HL-60 (cell line): ENCODE measurements around the gene TSC1.

ENCODE experiments used
- GABPA ChIP-seq: IDR thresholded peaks from 2 replicates; pipeline ENCODE4 v1.6.1; 2012; ENCODE audit warnings: low read depth
- POLR2AphosphoS5 ChIP-seq: IDR thresholded peaks from 2 replicates; pipeline ENCODE4 v1.6.1; 2012; ENCODE audit warnings: low read depth
- SPI1 ChIP-seq: IDR thresholded peaks from 2 replicates; pipeline ENCODE4 v1.6.1; 2012; ENCODE audit warnings: low read depth, mild to moderate bottlenecking, borderline replicate concordance
- TF ChIP-seq, protein P1 (sequence below): IDR thresholded peaks from one replicate; pipeline ENCODE4 v1.5.1; 2011; ENCODE audit warnings: low read length, control low read depth, inconsistent platforms; ENCODE audit not compliant: insufficient read depth
- TF ChIP-seq, protein P2 (sequence below): IDR thresholded peaks from 2 replicates; pipeline ENCODE4 v1.6.1; 2012; ENCODE audit warnings: low read depth; ENCODE audit not compliant: insufficient replicate concordance

DNA sequence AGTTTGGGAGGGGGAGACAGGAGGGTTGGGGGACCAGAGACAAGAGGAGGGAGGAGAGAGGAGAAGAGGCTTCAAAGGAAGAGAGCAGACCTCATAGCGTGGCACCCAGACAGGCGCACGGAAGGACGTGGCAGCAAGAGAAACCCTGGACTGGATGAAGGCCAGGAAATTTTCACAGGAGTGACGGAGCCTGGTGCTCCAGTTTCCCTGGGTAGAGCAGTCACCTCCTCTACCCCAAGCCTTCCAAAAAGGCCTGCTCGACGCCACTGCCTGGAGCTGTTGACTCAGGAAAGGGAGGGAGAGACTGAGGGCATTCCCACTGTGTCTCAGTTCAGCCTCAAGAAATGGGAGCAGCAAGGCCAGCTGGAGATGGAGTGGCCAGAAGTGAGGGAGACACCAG, 85.7 kb downstream of the TSC1 start:
- TF ChIP-seq, protein P1, sequence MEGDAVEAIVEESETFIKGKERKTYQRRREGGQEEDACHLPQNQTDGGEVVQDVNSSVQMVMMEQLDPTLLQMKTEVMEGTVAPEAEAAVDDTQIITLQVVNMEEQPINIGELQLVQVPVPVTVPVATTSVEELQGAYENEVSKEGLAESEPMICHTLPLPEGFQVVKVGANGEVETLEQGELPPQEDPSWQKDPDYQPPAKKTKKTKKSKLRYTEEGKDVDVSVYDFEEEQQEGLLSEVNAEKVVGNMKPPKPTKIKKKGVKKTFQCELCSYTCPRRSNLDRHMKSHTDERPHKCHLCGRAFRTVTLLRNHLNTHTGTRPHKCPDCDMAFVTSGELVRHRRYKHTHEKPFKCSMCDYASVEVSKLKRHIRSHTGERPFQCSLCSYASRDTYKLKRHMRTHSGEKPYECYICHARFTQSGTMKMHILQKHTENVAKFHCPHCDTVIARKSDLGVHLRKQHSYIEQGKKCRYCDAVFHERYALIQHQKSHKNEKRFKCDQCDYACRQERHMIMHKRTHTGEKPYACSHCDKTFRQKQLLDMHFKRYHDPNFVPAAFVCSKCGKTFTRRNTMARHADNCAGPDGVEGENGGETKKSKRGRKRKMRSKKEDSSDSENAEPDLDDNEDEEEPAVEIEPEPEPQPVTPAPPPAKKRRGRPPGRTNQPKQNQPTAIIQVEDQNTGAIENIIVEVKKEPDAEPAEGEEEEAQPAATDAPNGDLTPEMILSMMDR: no peak
- TF ChIP-seq SPI1: no peak
- TF ChIP-seq, protein P2, sequence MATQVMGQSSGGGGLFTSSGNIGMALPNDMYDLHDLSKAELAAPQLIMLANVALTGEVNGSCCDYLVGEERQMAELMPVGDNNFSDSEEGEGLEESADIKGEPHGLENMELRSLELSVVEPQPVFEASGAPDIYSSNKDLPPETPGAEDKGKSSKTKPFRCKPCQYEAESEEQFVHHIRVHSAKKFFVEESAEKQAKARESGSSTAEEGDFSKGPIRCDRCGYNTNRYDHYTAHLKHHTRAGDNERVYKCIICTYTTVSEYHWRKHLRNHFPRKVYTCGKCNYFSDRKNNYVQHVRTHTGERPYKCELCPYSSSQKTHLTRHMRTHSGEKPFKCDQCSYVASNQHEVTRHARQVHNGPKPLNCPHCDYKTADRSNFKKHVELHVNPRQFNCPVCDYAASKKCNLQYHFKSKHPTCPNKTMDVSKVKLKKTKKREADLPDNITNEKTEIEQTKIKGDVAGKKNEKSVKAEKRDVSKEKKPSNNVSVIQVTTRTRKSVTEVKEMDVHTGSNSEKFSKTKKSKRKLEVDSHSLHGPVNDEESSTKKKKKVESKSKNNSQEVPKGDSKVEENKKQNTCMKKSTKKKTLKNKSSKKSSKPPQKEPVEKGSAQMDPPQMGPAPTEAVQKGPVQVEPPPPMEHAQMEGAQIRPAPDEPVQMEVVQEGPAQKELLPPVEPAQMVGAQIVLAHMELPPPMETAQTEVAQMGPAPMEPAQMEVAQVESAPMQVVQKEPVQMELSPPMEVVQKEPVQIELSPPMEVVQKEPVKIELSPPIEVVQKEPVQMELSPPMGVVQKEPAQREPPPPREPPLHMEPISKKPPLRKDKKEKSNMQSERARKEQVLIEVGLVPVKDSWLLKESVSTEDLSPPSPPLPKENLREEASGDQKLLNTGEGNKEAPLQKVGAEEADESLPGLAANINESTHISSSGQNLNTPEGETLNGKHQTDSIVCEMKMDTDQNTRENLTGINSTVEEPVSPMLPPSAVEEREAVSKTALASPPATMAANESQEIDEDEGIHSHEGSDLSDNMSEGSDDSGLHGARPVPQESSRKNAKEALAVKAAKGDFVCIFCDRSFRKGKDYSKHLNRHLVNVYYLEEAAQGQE: no peak
- no peak for TF ChIP-seq POLR2AphosphoS5
- no peak for TF ChIP-seq GABPA
